ENCODE measurements around the gene CEACAM7.

- TF ChIP-seq, protein P1, sequence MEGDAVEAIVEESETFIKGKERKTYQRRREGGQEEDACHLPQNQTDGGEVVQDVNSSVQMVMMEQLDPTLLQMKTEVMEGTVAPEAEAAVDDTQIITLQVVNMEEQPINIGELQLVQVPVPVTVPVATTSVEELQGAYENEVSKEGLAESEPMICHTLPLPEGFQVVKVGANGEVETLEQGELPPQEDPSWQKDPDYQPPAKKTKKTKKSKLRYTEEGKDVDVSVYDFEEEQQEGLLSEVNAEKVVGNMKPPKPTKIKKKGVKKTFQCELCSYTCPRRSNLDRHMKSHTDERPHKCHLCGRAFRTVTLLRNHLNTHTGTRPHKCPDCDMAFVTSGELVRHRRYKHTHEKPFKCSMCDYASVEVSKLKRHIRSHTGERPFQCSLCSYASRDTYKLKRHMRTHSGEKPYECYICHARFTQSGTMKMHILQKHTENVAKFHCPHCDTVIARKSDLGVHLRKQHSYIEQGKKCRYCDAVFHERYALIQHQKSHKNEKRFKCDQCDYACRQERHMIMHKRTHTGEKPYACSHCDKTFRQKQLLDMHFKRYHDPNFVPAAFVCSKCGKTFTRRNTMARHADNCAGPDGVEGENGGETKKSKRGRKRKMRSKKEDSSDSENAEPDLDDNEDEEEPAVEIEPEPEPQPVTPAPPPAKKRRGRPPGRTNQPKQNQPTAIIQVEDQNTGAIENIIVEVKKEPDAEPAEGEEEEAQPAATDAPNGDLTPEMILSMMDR (IDR thresholded peaks at IDR 0.05 in 8 of 11, conservative IDR thresholded peaks at IDR 0.05 in 3 of 11): peak; percentile 72 to 93 (median 82)
- TF ChIP-seq POLR2A (IDR thresholded peaks at IDR 0.05): no peak
These were observed 18.9 kb upstream of the CEACAM7 start for GRCh38 chr19:41706741-41707501.
